T1000 (cell line): ENCODE results near the gene ASB3.
"Not testable (repeated sequence)": the region's sequence is repeated elsewhere in the genome, so short reads cannot be mapped to it uniquely, and the experiment has no call there.

ENCODE experiments used
- DNase-seq: peaks from one replicate; lab custom pipeline; 2025; ENCODE audit warnings: mixed read lengths; lab: John Stamatoyannopoulos, UW

The ASB3 gene

DNA sequence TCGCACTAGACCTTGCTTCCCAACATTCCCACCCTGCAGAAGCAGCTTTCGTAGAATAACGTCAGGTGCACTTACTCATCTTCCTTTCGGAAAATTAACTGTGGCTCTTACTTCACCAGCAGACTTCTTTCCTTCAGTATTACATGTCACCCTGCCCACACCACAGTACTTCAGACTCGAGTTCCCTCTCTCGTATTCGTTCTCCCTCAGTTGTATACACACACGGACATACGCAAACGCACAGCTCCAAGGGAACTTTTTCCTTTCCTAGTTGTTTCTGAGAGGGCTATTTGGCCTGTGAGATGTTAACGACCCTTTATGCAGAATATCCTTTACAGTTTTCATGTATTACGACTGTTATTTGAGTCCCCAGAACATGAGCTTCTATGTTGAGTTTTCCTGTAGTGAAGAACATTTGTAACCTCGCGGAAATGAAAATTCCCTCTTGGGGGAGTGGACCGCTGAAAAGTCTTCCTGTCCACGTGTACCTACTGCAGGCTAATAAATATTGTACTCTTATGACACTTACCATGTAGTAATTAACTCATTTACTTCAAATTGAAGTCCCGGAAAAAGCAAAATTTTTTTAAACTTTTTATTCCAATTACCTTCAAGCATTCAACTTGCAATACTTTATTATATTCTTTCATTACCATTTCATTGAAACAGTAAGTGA lies 999 bp upstream of the ASB3 start:
- no peak for DNase-seq

- no peak for DNase-seq
Observed at GRCh38 chr2:53786352-53786704, 425 bp downstream of the ASB3 start.

GRCh38 chr2:53785366-53785765 lies 1.4 kb downstream of the ASB3 start:
- DNase-seq, result no peak

- DNase-seq, result no peak
Observed at GRCh38 chr2:53784436-53784835, 2.3 kb downstream of the ASB3 start.

- no peak for DNase-seq
Observed at GRCh38 chr2:53782676-53783075, 4.1 kb downstream of the ASB3 start.

DNA sequence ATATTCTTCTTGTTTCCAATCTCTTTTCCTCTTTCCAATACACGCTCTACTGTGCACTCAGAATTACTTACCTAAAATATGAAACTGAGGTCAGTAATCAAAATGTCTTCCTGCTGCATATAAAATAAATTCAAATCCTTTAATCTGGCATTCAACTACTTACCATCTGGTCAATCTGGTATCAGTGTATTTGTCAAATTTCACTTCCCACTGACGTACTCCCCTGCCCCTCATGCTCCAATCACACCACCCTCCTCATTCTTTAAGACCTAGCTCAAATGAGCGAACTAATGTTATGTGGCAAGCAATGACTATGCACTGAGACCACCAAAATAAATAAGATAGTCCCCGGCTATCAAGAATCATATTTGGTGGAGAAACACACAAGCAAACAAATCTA lies 6.7 kb downstream of the ASB3 start:
- DNase-seq, result no peak

GRCh38 chr2:53778536-53779162 lies 8.1 kb downstream of the ASB3 start:
- DNase-seq, result no peak

GRCh38 chr2:53777134-53777533 lies 9.6 kb downstream of the ASB3 start:
- no peak for DNase-seq

DNA sequence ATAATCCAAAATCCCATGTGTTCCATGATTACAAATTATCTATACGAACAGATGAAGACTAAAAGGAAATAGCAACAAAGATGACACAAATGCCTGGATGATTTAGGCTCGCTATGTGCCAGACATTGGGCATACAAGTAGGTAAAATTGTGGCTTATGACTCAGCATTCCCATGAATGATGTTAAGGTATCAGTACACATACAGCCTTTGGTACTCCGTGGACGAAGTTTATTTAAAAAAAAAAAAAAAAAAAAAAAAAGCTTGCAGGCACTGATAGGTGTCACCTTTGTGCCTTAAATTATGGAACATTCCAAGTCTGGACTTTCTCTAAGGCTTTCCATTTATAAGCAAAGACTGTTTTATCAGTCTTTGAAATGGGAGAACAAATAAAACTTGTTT lies 16.5 kb downstream of the ASB3 start:
- no peak for DNase-seq

DNA sequence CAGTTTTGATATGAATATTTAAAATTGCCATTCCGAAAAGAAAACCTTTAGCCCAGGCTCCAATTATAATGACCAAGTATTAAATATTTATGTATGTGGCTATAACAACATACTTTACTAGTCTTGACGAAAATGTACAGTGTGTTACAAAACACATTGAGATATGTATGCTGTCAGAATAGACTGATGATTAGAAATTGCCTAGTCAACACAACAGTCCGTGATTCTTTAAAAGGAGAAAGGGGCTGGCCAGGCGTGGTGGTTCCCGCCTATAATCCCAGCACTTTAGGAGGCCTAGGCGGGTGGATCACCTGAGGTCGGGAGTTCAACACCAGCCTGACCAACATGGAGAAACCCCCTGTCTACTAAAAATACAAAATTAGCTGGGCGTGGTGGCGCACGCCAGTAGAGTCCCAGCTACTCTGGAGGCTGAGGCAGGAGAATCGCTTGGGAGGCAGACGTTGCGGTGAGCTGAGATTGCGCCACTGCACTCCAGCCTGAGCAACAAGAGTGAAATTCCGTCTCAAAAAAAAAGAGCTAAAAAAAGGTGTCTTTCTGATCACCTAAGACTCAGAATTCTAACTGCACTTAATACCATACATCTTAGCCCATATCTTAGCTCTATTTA lies 17.3 kb downstream of the ASB3 start:
- no peak for DNase-seq

- DNase-seq, result no peak
Observed at GRCh38 chr2:53768242-53768542, 18.6 kb downstream of the ASB3 start.

- DNase-seq, result peak; percentile 59
Observed at GRCh38 chr2:53767405-53768241, 19.1 kb downstream of the ASB3 start, which contains the start of gene CHAC2. Gene CHAC2 (plus strand): TSS chr2:53767804. CDS start chr2:53767887, 83 bp downstream.

GRCh38 chr2:53765767-53766166 lies 21.0 kb downstream of the ASB3 start:
- no peak for DNase-seq

DNA sequence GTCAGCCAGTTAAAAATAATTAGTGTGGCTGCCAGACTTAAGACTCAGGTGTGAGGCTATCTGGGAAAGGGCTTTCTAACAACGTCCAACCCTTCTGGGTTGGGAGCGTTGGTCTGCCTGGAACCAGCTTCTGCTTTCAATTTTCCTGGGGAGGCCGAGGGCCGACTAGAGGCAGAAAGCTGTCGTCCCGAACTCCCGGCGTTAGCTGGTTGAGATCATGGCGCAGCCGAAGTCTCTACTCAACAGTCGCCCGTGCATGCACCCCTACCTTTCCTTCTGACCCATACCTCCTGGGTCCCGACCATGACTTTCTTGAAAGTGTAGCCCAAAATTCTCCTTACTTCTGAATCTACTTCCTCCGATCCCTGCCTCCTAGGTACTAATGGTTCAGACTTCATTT lies 29.5 kb downstream of the ASB3 start:
- not testable (repeated sequence) for DNase-seq

DNA sequence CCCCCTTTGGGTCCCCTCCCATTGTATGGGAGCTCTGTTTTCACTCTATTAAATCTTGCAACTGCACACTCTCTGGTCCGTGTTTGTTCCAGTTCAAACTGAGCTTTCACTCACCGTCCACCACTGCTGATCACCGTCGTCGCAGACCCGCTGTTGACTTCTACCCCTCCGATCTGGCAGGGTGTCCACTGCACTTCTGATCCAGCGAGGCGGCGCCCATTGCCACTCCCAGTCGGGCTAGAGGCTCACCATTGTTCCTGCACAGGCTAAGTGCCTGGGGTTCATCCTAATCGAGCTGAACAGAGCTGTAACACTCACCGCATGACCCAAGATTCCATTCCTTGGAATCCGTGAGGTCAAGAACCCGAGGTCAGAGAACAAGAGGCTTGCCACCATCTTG lies 30.1 kb downstream of the ASB3 start:
- DNase-seq, result no peak

DNA sequence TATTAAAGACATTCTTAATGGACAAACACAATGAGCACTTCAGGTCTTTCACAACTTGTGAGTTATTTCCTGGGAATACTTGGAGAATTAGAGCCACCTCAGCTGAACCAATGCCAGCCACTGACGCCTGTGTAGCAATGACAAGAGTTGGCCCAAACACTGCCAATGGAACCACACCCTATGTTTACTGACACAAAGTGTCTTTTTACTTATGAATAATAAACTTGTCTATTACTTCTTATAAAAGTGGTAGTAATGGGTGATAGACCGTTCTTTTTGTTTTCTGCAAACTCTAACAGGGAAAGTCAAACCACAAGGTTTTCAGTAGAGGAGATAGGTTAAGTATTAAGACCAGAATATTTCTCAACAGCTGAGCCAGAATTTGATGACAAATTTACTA lies 31.6 kb downstream of the ASB3 start:
- DNase-seq, result no peak

DNA sequence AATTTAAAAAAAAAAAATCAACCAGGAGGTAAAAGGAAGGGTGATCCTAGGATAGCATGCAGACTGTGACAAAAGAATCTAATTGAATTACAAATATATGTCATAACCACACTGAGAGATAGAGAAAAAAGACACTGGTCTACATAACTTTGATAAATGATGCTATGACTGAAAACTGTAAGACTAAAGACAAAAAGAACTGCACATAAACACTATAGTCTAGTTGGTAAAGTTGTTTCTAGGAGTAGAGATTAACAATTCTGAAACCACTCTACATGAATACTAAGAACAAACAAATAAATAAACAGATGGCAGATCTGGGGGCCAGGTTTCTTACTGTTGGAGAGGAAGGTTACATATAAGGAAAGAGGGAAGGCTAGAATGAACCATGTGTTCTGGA lies 33.7 kb downstream of the ASB3 start:
- DNase-seq, result no peak

DNA sequence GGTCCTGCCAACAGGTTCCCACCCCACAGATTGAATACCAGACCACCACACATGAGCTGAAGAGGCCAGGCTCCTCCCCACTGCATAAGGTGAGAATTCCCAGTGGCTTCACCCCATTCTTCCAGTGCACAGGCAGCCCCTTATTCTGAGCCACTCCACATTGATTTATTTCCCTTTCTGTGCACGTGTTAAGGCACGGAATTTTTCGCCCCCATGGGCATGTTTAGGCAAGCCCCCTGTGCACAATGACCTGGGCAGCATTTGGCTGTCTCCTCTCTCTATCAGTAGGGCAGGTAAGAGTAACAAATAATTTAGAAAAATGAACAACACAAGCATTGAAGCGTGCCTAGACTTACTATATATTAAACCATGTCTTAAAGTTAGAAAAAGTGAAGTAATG lies 34.4 kb downstream of the ASB3 start:
- no peak for DNase-seq

- no peak for DNase-seq
Observed at GRCh38 chr2:53751728-53752127, 35.0 kb downstream of the ASB3 start.

DNA sequence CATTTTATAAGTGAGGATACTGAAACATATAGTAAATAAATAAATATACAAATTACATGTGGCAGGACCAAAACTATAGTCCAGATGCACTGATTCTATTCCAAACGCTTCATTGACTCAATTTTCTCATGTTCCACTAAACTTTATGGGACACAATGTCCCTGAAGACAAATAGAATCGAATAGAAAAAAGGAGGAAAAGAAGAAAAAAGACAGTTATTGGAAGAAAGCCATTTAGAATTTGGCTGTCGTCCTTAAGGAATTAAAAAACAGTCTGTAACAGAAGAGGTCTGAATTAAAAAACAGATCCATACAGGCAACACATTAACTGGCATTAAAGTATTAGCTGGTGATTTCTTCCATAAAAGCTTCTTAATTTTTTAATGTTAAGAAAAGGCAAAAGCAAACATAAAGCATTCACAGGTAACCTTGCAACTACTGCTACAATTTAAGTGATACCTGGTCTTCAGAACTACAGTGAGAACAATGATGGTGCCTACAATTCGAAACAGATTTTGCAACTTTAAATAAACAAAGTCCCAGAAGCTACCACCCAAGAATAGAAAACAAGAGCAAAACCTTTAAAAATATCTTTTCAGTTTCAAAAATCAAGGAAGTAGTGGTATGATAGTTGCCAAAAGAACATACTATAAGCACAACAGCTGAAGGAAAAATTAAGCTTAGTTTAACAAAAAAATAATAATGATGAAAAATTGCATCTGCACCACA lies 36.5 kb downstream of the ASB3 start:
- DNase-seq, result no peak

GRCh38 chr2:53744395-53745065 lies 42.2 kb downstream of the ASB3 start:
- DNase-seq, result no peak

DNA sequence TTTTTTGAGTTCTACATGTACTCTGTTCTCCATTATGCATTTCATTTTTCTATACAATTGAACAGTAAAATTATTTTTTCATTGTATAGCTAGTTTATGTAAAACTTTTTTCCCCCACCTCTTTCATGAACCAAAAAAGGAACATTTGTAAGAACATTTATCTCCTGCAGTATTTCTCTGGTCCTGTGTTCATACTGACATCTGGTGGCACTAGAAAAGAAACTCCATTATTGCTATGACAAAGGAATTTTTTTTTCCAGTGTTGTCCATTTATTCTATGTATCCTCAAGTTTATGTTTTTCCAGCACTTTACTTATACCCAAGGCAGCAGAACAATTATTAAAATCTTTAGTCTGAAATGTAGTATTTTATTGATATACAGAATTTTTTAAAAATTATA lies 46.6 kb downstream of the ASB3 start:
- DNase-seq, result no peak
